Stimulated activated CD4-positive, alpha-beta T cell treated with anti-CD3 and anti-CD28 coated beads, Interleukin-4, amount 100 ng/mL, for 4 hours (primary cell): ENCODE data around the gene FBXL7.
"Not testable (repeated sequence)": the region's sequence is repeated elsewhere in the genome, so short reads cannot be mapped to it uniquely, and the experiment has no call there.

ENCODE experiments used
- DNase-seq, 2 experiments: peaks; one replicate each; pipeline ENCODE4 v3.0.0-alpha.2; 2020

Gene FBXL7

GRCh38 chr5:15835514-15835913, 335.5 kb downstream of the FBXL7 start:
- no peak for DNase-seq

DNA sequence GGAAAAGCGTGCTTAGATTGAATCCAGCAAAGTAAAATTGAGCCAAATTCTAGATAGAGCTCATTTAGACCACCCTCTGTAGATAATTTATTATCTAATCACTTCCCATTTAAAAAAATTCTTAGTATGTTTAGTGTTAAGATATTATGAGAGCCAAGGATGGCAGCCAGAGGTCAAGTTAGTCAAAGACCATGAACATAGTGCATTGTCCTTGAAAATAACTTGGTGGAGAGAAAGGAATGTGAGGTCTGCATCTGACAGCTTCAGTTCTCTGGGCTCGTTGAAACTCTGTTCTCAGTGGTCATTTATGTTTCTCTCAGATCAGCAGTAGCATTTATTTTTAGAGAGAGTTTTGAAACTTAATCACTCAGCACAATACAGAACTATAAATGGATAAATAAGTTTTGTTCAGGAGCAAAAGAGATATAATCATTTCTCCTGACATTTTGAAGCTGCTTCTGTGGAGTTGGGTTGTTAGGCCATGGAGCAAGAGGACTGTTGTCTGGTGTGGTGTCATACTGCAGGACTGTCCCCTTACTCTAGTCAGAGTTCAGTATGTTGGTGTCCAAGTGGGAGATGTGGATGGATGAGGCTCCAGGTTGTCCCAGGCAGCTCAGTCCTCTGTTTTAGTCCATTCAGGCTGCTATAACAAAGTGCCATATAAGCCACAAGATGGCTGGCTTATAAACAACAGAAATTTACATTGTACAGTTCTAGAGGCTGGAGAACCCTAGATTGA, 337.7 kb downstream of the FBXL7 start:
- DNase-seq = no peak

- no peak for DNase-seq
These were observed 344.3 kb downstream of the FBXL7 start for GRCh38 chr5:15844253-15844652.

GRCh38 chr5:15844871-15845270, 344.9 kb downstream of the FBXL7 start:
- DNase-seq = no peak

DNA sequence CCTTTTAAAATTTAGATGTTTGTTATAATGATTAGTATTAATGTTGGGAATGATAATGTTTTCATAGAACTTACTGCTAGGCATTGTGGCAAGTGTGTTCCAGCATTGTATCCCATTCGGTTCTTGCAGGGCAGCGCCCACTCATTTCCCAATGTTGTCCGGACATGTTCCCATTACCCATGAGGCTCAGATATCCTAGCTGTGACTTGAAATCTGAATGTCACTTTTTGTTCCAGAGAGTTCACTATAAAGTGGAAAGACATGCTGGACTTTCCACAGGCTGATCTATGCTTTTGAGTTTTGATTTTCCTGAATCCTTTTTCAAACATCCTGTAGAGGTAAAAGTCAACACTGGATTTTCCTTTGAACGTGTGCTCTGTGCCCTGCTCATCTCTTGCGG, 350.6 kb downstream of the FBXL7 start:
- DNase-seq = no peak

GRCh38 chr5:15850939-15851341, 351.0 kb downstream of the FBXL7 start:
- no peak for DNase-seq

DNA sequence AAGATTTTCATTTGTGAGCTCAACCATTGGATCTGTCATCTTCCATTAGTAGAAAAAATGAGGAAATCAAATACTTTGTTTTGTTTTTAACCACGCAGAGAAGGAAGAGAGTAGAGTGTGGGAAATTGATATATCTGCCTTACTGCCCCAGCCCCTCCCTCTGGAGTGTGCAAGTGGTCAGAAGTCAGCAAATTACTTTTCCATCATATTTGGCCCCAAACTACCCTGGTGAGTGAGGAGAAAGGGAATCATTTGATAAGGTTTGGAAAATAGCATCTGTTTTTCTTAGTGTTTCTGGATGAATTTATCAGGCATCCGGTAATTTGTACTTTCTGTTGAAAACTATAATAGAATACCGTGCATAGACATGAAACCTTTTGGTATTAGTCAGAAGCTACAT, 352.2 kb downstream of the FBXL7 start:
- no peak for DNase-seq

GRCh38 chr5:15852949-15853348, 353.0 kb downstream of the FBXL7 start:
- DNase-seq = no peak

DNA sequence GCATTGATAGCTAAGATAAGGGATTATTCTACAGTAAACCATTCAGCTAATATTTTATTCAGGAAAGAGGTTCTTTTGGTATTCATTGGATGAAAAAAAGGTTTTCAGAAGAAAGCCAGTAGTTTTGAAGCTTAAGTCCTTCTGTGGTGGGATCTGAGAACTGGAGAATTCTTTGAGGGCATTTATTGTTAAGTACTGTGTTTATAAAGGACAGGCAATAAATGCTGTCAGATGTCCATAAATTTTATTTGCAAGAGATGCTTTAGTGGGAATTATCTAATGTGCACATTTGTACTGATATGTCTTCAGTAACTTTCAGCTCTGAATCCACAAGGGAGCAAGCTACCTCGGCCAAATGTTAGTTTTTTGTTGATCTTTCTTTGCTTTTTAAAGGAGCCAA, 358.3 kb downstream of the FBXL7 start:
- no peak for DNase-seq

- DNase-seq = no peak
These were observed 364.7 kb downstream of the FBXL7 start for GRCh38 chr5:15864536-15865215.

GRCh38 chr5:15872259-15872658, 372.3 kb downstream of the FBXL7 start:
- DNase-seq = not testable (repeated sequence)

- no peak for DNase-seq
These were observed 377.9 kb downstream of the FBXL7 start for GRCh38 chr5:15877914-15878313.

GRCh38 chr5:15880201-15880600, 380.2 kb downstream of the FBXL7 start:
- no peak for DNase-seq

GRCh38 chr5:15885156-15885555, 385.2 kb downstream of the FBXL7 start:
- DNase-seq = no peak

GRCh38 chr5:15886156-15886555, 386.2 kb downstream of the FBXL7 start:
- DNase-seq = no peak

DNA sequence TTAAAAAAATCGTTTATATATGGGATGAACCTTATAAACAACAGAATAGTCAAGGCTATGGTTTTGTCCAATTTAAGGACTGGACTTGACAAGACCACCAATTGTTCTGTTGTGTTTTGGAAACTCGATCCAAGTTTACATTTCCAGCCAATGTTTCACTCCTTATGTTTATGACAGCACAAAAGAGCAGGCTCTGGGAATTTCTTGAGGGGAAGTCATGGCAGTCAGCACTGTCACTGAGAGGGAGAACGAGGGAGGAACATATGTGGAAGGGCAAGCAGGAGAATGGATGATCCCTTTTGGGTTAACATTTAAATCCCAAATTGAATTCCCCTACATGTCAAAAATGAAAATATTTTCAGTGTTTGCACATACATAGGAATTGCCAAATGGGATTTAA, 387.1 kb downstream of the FBXL7 start:
- no peak for DNase-seq

DNA sequence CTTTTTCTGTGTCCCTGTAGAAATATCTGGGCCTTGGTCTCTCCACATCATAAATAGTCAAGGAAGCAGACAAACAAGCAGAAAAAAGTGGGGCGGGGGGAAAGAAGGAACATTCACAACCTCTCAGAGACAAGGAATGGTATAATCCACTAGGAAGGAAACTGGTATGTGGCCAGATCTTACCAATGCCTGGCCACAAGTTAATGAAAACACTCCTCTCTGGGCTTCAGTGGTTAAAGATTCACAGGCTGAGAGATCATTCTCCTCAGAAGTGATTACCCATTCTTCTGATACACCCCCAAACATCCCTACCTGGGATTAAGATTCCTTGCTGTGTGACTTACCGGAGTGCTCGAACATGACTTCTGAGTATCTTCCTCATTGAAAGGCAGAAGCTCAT, 389.0 kb downstream of the FBXL7 start:
- no peak for DNase-seq

DNA sequence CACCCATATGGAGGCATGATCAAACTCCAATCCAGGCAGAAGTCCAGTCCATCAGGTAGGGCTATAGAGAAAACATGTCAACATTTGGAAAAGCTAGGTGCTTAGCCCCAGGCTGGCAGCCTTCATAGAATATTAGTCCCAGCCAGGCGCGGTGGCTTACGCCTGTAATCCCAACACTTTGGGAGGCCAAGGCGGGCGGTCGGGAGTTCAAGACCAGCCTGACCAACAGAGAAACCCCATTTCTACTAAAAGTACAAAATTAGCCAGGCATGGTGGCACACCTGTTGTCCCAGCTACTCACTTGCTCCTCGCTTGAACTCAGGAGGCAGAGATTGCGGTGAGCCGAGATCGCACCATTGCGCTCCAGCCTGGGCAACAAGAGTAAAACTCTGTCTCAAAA, 393.9 kb downstream of the FBXL7 start:
- DNase-seq = no peak

DNA sequence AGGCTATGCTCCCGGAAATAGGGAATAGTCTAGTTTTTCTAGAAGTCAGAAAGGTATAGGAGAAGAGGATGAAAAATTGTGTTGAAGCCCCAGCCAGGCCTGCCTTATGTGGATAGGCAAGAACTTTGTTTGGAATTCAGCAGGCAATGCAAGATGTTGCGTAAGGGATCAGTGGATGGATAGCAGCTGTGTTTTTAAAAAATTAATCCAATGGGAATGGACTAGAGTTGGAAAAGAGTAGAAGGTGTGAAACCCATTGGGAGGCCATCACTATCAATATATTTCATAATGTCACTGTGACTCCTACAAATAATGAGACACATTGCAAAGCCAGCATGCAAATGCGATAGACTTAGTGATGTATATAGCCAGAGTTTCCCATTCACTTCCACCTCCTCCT, 397.7 kb downstream of the FBXL7 start:
- DNase-seq = no peak

DNA sequence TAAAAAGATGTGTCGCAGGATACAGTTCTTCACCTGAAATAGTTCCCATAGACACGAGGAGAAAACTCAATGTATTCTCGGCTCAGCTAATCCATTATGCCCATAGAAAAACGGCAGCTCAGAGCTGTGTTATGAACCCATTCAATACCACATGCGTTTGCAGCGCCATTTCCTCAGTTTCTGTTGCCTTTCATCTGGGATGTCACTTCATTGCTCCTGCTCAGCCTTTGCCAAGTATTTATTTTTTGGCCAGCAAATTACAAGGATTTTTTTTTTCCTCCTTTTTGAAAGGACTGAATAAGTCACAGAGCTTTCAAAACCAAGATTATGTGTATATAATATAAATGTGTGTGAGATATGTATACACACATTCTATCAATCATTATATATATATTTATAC, 398.7 kb downstream of the FBXL7 start:
- DNase-seq = no peak

DNA sequence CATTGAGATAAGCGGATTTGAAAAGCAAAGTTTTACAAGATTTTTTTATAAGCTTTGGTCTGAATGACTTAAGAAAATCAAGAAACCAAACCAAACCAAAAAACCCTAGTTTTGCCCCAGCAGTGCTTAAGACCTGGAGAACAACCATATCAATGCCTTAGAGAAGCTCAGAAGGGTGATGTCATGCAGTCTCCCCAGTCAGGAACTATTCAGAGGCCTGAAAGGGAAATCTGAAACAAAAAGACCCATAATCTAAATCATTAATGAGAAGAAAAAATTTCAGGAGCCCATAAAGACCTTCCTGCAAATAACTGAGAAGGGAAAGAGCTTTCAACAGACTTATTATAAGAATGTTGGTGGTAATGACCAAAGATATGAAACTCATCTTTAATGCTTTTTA, 399.5 kb downstream of the FBXL7 start:
- DNase-seq = no peak

GRCh38 chr5:15901151-15901550, 401.2 kb downstream of the FBXL7 start:
- DNase-seq = no peak

- DNase-seq = no peak
These were observed 402.1 kb downstream of the FBXL7 start for GRCh38 chr5:15902066-15902465.

DNA sequence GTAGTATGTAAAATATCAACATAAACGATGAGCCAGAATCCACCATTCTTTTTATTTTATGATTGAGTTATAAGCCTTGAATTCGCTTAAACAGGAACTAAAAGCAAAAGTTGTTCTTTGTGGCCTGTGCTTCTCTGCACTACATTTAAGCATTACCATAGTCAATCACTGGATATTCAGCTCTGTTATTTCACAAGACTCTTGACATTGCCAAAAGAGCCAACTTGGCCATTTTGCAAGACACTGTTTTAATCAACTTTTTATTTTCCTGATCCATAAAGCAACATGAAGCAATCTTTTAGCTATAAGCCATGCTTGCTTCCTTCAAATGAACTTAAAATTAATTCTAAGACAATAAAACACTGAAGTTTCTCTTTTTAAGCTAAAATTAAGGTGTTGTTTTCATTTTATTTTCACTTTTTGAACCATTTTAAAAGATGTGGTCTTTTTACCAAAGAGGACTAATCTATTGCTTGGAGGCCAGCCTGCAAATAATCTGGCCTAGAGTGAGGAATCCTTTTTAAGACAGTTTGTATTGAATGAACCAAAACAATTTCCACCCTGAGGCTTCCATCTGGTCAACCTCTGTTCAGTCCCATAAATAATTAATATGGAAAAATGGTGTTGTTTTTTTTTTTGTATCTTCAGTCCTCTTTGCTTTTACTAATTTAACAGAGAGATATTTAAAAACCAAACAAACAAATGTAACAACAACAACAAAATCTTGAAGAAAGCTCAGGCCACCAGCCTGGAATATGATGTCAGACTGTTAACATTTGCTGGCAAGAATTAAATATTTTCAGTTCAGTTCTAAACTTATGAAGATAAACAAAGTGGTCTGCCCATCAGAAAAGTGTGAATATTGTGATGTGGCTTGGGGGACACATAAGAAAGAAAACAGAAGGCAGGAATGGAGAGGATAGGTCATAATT, 405.2 kb downstream of the FBXL7 start:
- DNase-seq = no peak
